Measurements from ENCODE around the gene TMEM198.

The TMEM198 gene

GRCh38 chr2:219527076-219527394 is 16.8 kb upstream of the TMEM198 start:
- no peaks in the 10 kb centered on the region for H3K27me3 ChIP-seq (ENCODE audit: insufficient read depth, low read length, poor library complexity, severe bottlenecking)

GRCh38 chr2:219527472-219527871 is 16.4 kb upstream of the TMEM198 start:
- H3K9ac ChIP-seq (ENCODE audit: low read depth, low read length, poor library complexity, severe bottlenecking) = no peak overlapping the region
- H3F3A ChIP-seq (ENCODE audit: low read depth) = no peaks in the 10 kb centered on the region
- no peaks in the 10 kb centered on the region for H3K79me2 ChIP-seq (ENCODE audit: insufficient read depth, low read length)
- no peak overlapping the region for H3K4me3 ChIP-seq (ENCODE audit: low read length, poor library complexity, severe bottlenecking)
- no peaks in the 10 kb centered on the region for H3K4me1 ChIP-seq (ENCODE audit: insufficient read depth, low read length, poor library complexity, severe bottlenecking)
- H3K27me3 ChIP-seq (ENCODE audit: insufficient read depth, low read length, poor library complexity, severe bottlenecking) = no peaks in the 10 kb centered on the region
- H4K20me1 ChIP-seq (ENCODE audit: insufficient read depth, low read length, poor library complexity, severe bottlenecking) = no peaks in the 10 kb centered on the region
- no peaks in the 10 kb centered on the region for H3K9me3 ChIP-seq (ENCODE audit: insufficient read depth, low read depth, low read length)
- TF ChIP-seq CTCF (conservative IDR thresholded peaks at IDR 0.05; ENCODE audit: low read length) (no peak), EZH2phosphoT487 (IDR thresholded peaks at IDR 0.05; ENCODE audit: borderline replicate concordance) (no peak)
- no peak overlapping the region for H2AFZ ChIP-seq (ENCODE audit: low read length)
- H3K36me3 ChIP-seq (ENCODE audit: insufficient read depth, low read length) = no peaks in the 10 kb centered on the region
- H3K9me2 ChIP-seq (replicated peaks; ENCODE audit: low read depth, low read length) = no peaks in the 10 kb centered on the region
- H3K4me2 ChIP-seq (ENCODE audit: low read depth, low read length, poor library complexity, severe bottlenecking) = no peak overlapping the region

More at GRCh38 chr2:219527076-219527394, 16.8 kb upstream of the TMEM198 start:
- H3K4me2 ChIP-seq (ENCODE audit: low read depth, low read length, poor library complexity, severe bottlenecking) = no peak overlapping the region
- no peaks in the 10 kb centered on the region for H3K79me2 ChIP-seq (ENCODE audit: insufficient read depth, low read length)
- no peaks in the 10 kb centered on the region for H3K36me3 ChIP-seq (ENCODE audit: insufficient read depth, low read length)
- H2AFZ ChIP-seq (ENCODE audit: low read length) = no peak overlapping the region
- no peak overlapping the region for H3K4me3 ChIP-seq (ENCODE audit: low read length, poor library complexity, severe bottlenecking)
- no peaks in the 10 kb centered on the region for H3K9me2 ChIP-seq (replicated peaks; ENCODE audit: low read depth, low read length)
- H3K4me1 ChIP-seq (ENCODE audit: insufficient read depth, low read length, poor library complexity, severe bottlenecking) = no peaks in the 10 kb centered on the region
- TF ChIP-seq CTCF (conservative IDR thresholded peaks at IDR 0.05; ENCODE audit: low read length) (no peak), EZH2phosphoT487 (IDR thresholded peaks at IDR 0.05; ENCODE audit: borderline replicate concordance) (no peak)
- H3F3A ChIP-seq (ENCODE audit: low read depth) = no peaks in the 10 kb centered on the region
- H3K9ac ChIP-seq (ENCODE audit: low read depth, low read length, poor library complexity, severe bottlenecking) = no peak overlapping the region
- no peaks in the 10 kb centered on the region for H4K20me1 ChIP-seq (ENCODE audit: insufficient read depth, low read length, poor library complexity, severe bottlenecking)
- no peaks in the 10 kb centered on the region for H3K9me3 ChIP-seq (ENCODE audit: insufficient read depth, low read depth, low read length)

- no peak overlapping the region; the same call in 1 of the 2 replicates for H2AFZ ChIP-seq (ENCODE audit: low read length)
- no peaks in the 10 kb centered on the region for H3K79me2 ChIP-seq (ENCODE audit: insufficient read depth, low read length)
- no peaks in the 10 kb centered on the region for H4K20me1 ChIP-seq (ENCODE audit: insufficient read depth, low read length, poor library complexity, severe bottlenecking)
- no peaks in the 10 kb centered on the region for H3K9me3 ChIP-seq (ENCODE audit: insufficient read depth, low read depth, low read length)
- H3K4me2 ChIP-seq (ENCODE audit: low read depth, low read length, poor library complexity, severe bottlenecking) = no peak overlapping the region
- no peaks in the 10 kb centered on the region for H3K9me2 ChIP-seq (replicated peaks; ENCODE audit: low read depth, low read length)
- no peaks in the 10 kb centered on the region for H3K36me3 ChIP-seq (ENCODE audit: insufficient read depth, low read length)
- TF ChIP-seq CTCF (conservative IDR thresholded peaks at IDR 0.05; ENCODE audit: low read length) (peak; percentile 92), EZH2phosphoT487 (IDR thresholded peaks at IDR 0.05; ENCODE audit: borderline replicate concordance) (no peak)
- H3K9ac ChIP-seq (ENCODE audit: low read depth, low read length, poor library complexity, severe bottlenecking) = no peak overlapping the region
- no peak overlapping the region for H3K4me3 ChIP-seq (ENCODE audit: low read length, poor library complexity, severe bottlenecking)
- no peaks in the 10 kb centered on the region for H3F3A ChIP-seq (ENCODE audit: low read depth)
- H3K4me1 ChIP-seq (ENCODE audit: insufficient read depth, low read length, poor library complexity, severe bottlenecking) = no peaks in the 10 kb centered on the region
- H3K27me3 ChIP-seq (ENCODE audit: insufficient read depth, low read length, poor library complexity, severe bottlenecking) = no peaks in the 10 kb centered on the region
Observed at GRCh38 chr2:219530048-219530963, 13.5 kb upstream of the TMEM198 start.

Data from Loucy (cell line).